A549 (cell line): Measurements from ENCODE around the gene PDE4DIP. TPM values are rescaled to one million over a fixed set of nuclear protein-coding genes. Genes with fewer than 3 reads are reported as not detected.
A peak's percentile ranks its signal among the peaks of the same experiment; 100 is the strongest.
"Not testable (repeated sequence)": the region's sequence is repeated elsewhere in the genome, so short reads cannot be mapped to it uniquely, and the experiment has no call there.

ENCODE experiments used
- ATAC-seq, 2 experiments: fragments of 200-7000 bp in 1 of 2; fragments of >200 bp in 1 of 2; cut with Nextera tagmentation in 1 of 2; cut with Tn5 transposase in 1 of 2; 3 replicates each; pipeline versions ENCODE4 v1.8.0 to v1.9.1; 2018 to 2020; ENCODE audit warnings: mild to moderate bottlenecking in 1 of 2, moderate library complexity in 1 of 2
- CTCF ChIA-PET: fragments of 300-600 bp; sonication (Branson Sonifier 250); formaldehyde crosslinking; extraction: SDS; loops from one replicate; lab custom pipeline; 2021; ENCODE audit warnings: antibody characterized with exemption, inconsistent platforms; lab: Yijun Ruan, JAX
- POLR2A ChIA-PET: fragments of 350-600 bp; formaldehyde crosslinking; extraction: SDS; loops from one replicate; lab custom pipeline; 2021; ENCODE audit warnings: antibody characterized with exemption, inconsistent platforms; lab: Yijun Ruan, JAX
- DNase-seq, 2 experiments: peaks; one replicate each; pipeline versions ENCODE4 v3.0.0 to v3.0.0-alpha.2; 2011 to 2016; ENCODE audit warnings: low read depth in 1 of 2, low spot score in 1 of 2
- FAIRE-seq: peaks from 2 replicates; lab custom pipeline; 2011; peaks lifted over from hg19 to GRCh38; lab: Jason Lieb, UNC
- H3K27ac ChIP-seq, 2 experiments: fragments of >200 bp; sonication (Bioruptor Twin); formaldehyde crosslinking; 3 replicates each; pipeline ENCODE4 v1.5.1; 2016 to 2017
- H3K4me1 ChIP-seq: fragments of >200 bp; sonication (Bioruptor Twin); formaldehyde crosslinking; 3 replicates; pipeline ENCODE4 v1.6.1; 2016
- H3K4me2 ChIP-seq: fragments of >200 bp; sonication (Bioruptor Twin); formaldehyde crosslinking; 3 replicates; pipeline ENCODE4 v1.6.1; 2016
- H3K4me3 ChIP-seq: fragments of >200 bp; sonication (Bioruptor Twin); formaldehyde crosslinking; 3 replicates; pipeline ENCODE4 v1.5.1; 2016
- H3K9me3 ChIP-seq: fragments of >200 bp; sonication (Bioruptor Twin); formaldehyde crosslinking; 3 replicates; pipeline ENCODE4 v1.6.1; 2016
- whole genome bisulfite sequencing: methylation state at CpG from one replicate; pipeline ENCODE4 v1.1.6; 2017; ENCODE audit errors: missing lambda C conversion rate; 5-methylcytosine and 5-hydroxymethylcytosine counted together
- polyA minus RNA-seq: library from RNA; depleted of rRNA, polyadenylated mRNA; stranded (reverse); fragments of >200 nt; gene quantifications from 2 replicates; pipeline ENCODE4 v1.2.3, GENCODE V29; 2011; rRNA and poly(A)+ RNA removed
- polyA plus RNA-seq, 4 experiments: library from polyadenylated mRNA; depleted of rRNA in 3 of 4; stranded (reverse); fragments of >200 nt; fragmentation: RNase III in 1 of 4; extraction: RNeasy Plus Mini Kit Qiagen cat#74134 plus additional on column Dnase treatment in 1 of 4; gene quantifications; 2 replicates in 3 of 4; 3 replicates in 1 of 4; pipeline ENCODE4 v1.2.3, GENCODE V29; 2011 to 2017

The PDE4DIP gene
- polyA plus RNA-seq (2011; rRNA removed) (9.2 and 10.7 TPM in 2 replicates), polyA plus RNA-seq (2017; fragmentation: RNase III; extraction: RNeasy Plus Mini Kit Qiagen cat#74134 plus additional on column Dnase treatment) (5.4 to 6.4 TPM (median 5.6 TPM) in 3 replicates), polyA minus RNA-seq (6.3 and 9.4 TPM in 2 replicates)
- polyA plus RNA-seq (2012; cell fraction: cytosol; rRNA removed), result 1.7 TPM in 2 replicates
- 1.5 and 2.4 TPM in 2 replicates for polyA plus RNA-seq (2012; cell fraction: nucleus; rRNA removed)

GRCh38 chr1:148844220-148844619 lies at the start of gene PDE4DIP:
TSS of gene PDE4DIP (plus strand) at chr1:148844428. CDS start at chr1:148844775, 347 bp downstream.
- POLR2A ChIA-PET, DNase-seq, CTCF ChIA-PET, H3K9me3 ChIP-seq, FAIRE-seq, H3K27ac ChIP-seq, H3K4me1 ChIP-seq, H3K4me3 ChIP-seq, H3K4me2 ChIP-seq: not testable (repeated sequence)
- ATAC-seq, result peak; percentile 93 to 95
- WGBS, result no CpG with 5 or more reads among the region's 36 CpGs

DNA sequence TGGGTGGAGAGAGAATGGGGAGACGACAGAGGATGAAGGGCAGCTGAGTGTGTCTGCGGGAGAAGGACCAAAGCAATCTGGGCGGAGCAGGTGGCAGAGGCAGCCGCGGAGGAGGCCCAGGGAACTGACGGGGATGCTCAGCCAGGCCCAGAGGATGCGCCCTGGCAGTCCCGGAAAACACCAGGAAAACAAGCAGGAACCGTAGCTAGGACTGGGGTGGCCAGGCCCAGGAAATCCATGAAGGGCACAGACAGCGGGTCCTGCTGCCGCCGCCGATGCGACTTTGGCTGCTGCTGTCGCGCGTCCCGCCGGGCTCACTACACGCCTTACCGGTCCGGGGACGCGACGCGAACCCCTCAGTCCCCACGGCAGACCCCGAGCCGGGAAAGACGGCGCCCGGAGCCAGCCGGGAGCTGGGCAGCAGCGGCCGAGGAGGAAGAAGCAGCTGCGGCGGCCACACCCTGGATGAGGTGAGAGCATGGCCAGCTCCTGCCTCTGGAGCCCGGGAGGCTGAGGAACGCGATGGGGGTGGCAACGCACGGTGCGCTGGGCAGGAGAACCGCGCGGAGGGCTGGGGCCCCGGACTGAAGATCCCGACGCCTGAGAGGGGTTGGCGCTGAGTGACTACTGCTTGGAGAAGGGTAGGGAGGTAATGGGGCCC lies 35.8 kb upstream of the PDE4DIP start:
- H3K27ac ChIP-seq, H3K9me3 ChIP-seq, H3K4me3 ChIP-seq, DNase-seq, H3K4me1 ChIP-seq, H3K4me2 ChIP-seq, CTCF ChIA-PET, POLR2A ChIA-PET, FAIRE-seq: not testable (repeated sequence)
- peak; percentile 84 to 85 for ATAC-seq
- WGBS, result no CpG with 5 or more reads among the region's 50 CpGs

DNA sequence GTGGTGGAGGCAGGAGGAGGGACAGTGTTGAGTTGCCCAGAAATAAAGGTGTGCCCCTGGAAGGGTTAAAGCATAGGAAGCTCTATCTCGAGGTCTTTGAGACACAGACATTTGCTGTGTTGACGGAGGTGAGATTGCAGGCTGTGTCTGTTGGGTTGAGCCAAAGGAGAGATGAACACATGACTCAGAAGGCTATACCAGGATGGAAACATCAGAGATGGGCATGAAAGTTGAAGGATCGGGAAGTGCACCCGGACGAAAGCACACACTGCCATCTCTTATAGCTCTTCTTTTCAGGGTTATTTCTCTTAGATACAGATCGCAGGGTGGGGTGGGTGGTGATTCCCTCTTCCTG lies 35.3 kb upstream of the PDE4DIP start:
- FAIRE-seq, H3K9me3 ChIP-seq, H3K27ac ChIP-seq, POLR2A ChIA-PET, H3K4me2 ChIP-seq, H3K4me1 ChIP-seq, CTCF ChIA-PET, DNase-seq, H3K4me3 ChIP-seq: not testable (repeated sequence)
- WGBS, result no CpG with 5 or more reads among the region's 6 CpGs
- 0 out of 6 replicates have a peak, but pooled peaks of 1 of the 2 experiments have one; percentile 41 for ATAC-seq

DNA sequence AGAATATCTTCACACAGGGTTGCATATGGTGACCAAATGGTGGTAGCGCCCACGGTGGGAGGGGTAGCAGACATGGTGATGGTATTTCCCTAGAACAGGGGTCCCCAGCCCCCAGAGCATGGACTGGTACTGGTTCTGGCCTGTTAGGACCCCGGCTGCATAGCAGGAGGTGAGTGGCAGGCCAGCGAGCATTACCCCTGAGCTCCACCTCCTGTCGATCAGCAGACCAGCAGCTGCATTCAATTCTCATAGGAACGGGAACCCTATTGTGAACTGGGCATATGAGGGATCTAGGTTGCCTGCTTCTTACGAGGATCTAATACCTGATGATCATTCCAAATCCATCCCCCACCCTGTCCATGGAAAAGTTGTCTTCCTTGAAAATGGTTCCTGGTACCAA lies 22.0 kb upstream of the PDE4DIP start:
- WGBS, result 58% methylated on average over 2 of the region's 7 CpGs
- H3K4me3 ChIP-seq, CTCF ChIA-PET: not testable (repeated sequence)

GRCh38 chr1:148823822-148824221 lies 20.4 kb upstream of the PDE4DIP start:
- H3K4me2 ChIP-seq, ATAC-seq, DNase-seq, CTCF ChIA-PET, H3K9me3 ChIP-seq, POLR2A ChIA-PET, H3K4me1 ChIP-seq, FAIRE-seq, H3K4me3 ChIP-seq, H3K27ac ChIP-seq: not testable (repeated sequence)
- WGBS, result 0% methylated on average over 1 of the region's 2 CpGs

More for the DNA sequence above, 22.0 kb upstream of the PDE4DIP start:
- POLR2A ChIA-PET, H3K9me3 ChIP-seq, H3K4me2 ChIP-seq, H3K27ac ChIP-seq, H3K4me1 ChIP-seq, FAIRE-seq, DNase-seq, ATAC-seq: not testable (repeated sequence)

DNA sequence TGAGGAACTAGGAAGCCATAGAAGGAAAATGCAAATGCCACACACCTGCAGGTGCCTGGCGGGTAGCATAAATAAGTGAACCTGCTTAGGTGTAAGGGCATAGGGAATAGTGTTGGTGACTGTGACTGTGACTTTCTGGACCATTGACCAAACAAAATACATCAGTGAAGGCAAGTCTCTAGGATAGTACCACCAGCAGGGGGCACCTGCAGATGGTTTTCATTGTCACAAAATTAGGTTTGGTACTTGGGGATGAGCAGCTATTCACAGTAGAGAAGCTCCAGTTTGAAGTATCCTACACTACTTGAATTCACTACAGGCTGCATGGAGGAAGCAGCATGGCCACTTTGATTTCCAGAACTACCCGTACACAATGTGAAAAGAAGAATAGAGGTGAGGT lies 19.2 kb upstream of the PDE4DIP start:
- WGBS, result no CpG with 5 or more reads among the region's 2 CpGs
- H3K27ac ChIP-seq, H3K4me2 ChIP-seq, CTCF ChIA-PET, DNase-seq, H3K4me3 ChIP-seq, H3K4me1 ChIP-seq, POLR2A ChIA-PET, FAIRE-seq, H3K9me3 ChIP-seq: not testable (repeated sequence)
- peak; percentile 74 to 78; a peak in 5 of 6 replicates for ATAC-seq

DNA sequence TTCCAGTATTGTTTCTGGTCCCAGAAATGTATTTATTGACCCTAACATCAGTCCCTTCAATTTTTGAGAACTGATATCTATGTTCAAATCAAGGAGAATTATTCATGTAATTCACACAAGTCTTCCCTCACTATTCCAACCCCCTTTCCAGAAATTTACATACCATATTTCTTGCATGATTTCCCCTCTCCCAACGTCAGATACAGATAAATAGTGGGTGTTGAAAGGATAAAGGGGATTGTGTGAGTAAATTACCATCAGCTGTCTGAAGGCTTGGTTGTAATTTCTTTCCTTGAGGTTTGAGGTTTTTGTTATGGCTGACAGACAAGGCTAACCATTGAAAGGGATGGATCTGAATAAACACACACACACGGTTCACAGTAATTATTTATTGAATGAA lies 15.7 kb upstream of the PDE4DIP start:
- H3K4me2 ChIP-seq, FAIRE-seq, H3K4me1 ChIP-seq, DNase-seq, ATAC-seq, POLR2A ChIA-PET, H3K9me3 ChIP-seq, H3K4me3 ChIP-seq, CTCF ChIA-PET, H3K27ac ChIP-seq: not testable (repeated sequence)
- 7% methylated on average over 1 of the region's 2 CpGs for WGBS

GRCh38 chr1:148828962-148829361 lies 15.3 kb upstream of the PDE4DIP start:
- CTCF ChIA-PET, result not testable (repeated sequence)

GRCh38 chr1:148829365-148829764 lies 14.9 kb upstream of the PDE4DIP start:
- ATAC-seq, FAIRE-seq: not testable (repeated sequence)

More at GRCh38 chr1:148828962-148829361, 15.3 kb upstream of the PDE4DIP start:
- POLR2A ChIA-PET, H3K4me2 ChIP-seq, FAIRE-seq, H3K27ac ChIP-seq, ATAC-seq, H3K9me3 ChIP-seq, H3K4me1 ChIP-seq, DNase-seq, H3K4me3 ChIP-seq: not testable (repeated sequence)

GRCh38 chr1:148841262-148841661 lies 3.0 kb upstream of the PDE4DIP start:
- FAIRE-seq, H3K4me3 ChIP-seq, H3K9me3 ChIP-seq, CTCF ChIA-PET, POLR2A ChIA-PET, DNase-seq, H3K4me2 ChIP-seq, ATAC-seq, H3K27ac ChIP-seq, H3K4me1 ChIP-seq: not testable (repeated sequence)
- no CpG with 5 or more reads among the region's 1 CpG for WGBS

More at GRCh38 chr1:148829365-148829764, 14.9 kb upstream of the PDE4DIP start:
- no CpG with 5 or more reads among the region's 3 CpGs for WGBS
- DNase-seq, H3K4me2 ChIP-seq, H3K9me3 ChIP-seq, CTCF ChIA-PET, H3K27ac ChIP-seq, H3K4me3 ChIP-seq, H3K4me1 ChIP-seq, POLR2A ChIA-PET: not testable (repeated sequence)

DNA sequence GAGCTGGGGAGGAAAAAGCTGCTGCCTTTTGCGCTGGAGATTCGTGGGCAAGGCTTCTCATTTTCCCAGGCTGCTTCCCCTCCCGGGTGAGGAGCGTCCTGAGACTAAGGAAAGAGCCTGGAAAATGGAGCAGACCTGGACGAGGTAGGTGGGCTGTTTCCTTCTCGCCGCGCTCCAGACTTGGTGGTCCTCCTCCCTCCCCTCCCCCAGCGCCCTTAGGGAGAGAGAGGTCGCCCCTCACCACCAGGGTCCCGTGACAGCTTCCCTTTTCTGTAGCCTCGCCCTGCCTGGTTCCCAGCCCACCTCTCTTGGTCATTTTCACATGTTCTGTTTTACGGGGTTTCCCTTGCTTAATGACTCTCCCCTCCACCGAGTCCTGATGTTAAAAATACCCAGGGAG lies 423 bp downstream of the PDE4DIP start:
- H3K27ac ChIP-seq, POLR2A ChIA-PET, H3K4me2 ChIP-seq, DNase-seq, H3K4me1 ChIP-seq, FAIRE-seq, H3K4me3 ChIP-seq, CTCF ChIA-PET, H3K9me3 ChIP-seq: not testable (repeated sequence)
- peak; percentile 54 to 74; a peak in 5 of 6 replicates for ATAC-seq
- no CpG with 5 or more reads among the region's 14 CpGs for WGBS
